ENCODE measurements around the gene GOT1. TPM values are rescaled to one million over a fixed set of nuclear protein-coding genes. Genes with fewer than 3 reads are reported as not detected.

GOT1 gene
- polyA plus RNA-seq, 3 donors, result 87.4 to 96.9 (median 92.5) TPM

- no peak for DNase-seq (ENCODE audit: low read depth in 3 of 3, low spot score in 2 of 3)
Observed at GRCh38 chr10:99435986-99436638, 5.7 kb upstream of the GOT1 start.

GRCh38 chr10:99433378-99434020, 3.1 kb upstream of the GOT1 start:
- no peak for DNase-seq (ENCODE audit: low read depth in 3 of 3, low spot score in 2 of 3)

- no peak for DNase-seq (ENCODE audit: low read depth in 3 of 3, low spot score in 2 of 3)
Observed at GRCh38 chr10:99432881-99433280, 2.5 kb upstream of the GOT1 start.

GRCh38 chr10:99432047-99432446, 1.6 kb upstream of the GOT1 start:
- no peak for DNase-seq (ENCODE audit: low read depth in 3 of 3, low spot score in 2 of 3)

- DNase-seq (ENCODE audit: low read depth in 3 of 3, low spot score in 2 of 3), result no peak
Observed at GRCh38 chr10:99431190-99431760, 851 bp upstream of the GOT1 start.

GRCh38 chr10:99430116-99430450, 341 bp downstream of the GOT1 start:
- DNase-seq (ENCODE audit: low read depth in 3 of 3, low spot score in 2 of 3), result no peak

- no peak for DNase-seq (ENCODE audit: low read depth in 3 of 3, low spot score in 2 of 3)
Observed at GRCh38 chr10:99429517-99430095, 818 bp downstream of the GOT1 start.

GRCh38 chr10:99427566-99428190, 2.7 kb downstream of the GOT1 start:
- no peak for DNase-seq (ENCODE audit: low read depth in 3 of 3, low spot score in 2 of 3)

GRCh38 chr10:99426689-99427088, 3.7 kb downstream of the GOT1 start:
- DNase-seq (ENCODE audit: low read depth in 3 of 3, low spot score in 2 of 3), result no peak

- no peak for DNase-seq (ENCODE audit: low read depth in 3 of 3, low spot score in 2 of 3)
Observed at GRCh38 chr10:99425204-99425603, 5.2 kb downstream of the GOT1 start.

- no peak for DNase-seq (ENCODE audit: low read depth in 3 of 3, low spot score in 2 of 3)
Observed at GRCh38 chr10:99424656-99425055, 5.8 kb downstream of the GOT1 start.

- no peak for DNase-seq (ENCODE audit: low read depth in 3 of 3, low spot score in 2 of 3)
Observed at GRCh38 chr10:99422529-99423096, 7.8 kb downstream of the GOT1 start.

GRCh38 chr10:99421233-99421739, 9.1 kb downstream of the GOT1 start:
- DNase-seq (ENCODE audit: low read depth in 3 of 3, low spot score in 2 of 3), result no peak

GRCh38 chr10:99419688-99420087, 10.7 kb downstream of the GOT1 start:
- DNase-seq (ENCODE audit: low read depth in 3 of 3, low spot score in 2 of 3), result no peak

- no peak for DNase-seq (ENCODE audit: low read depth in 3 of 3, low spot score in 2 of 3)
Observed at GRCh38 chr10:99418910-99419624, 11.4 kb downstream of the GOT1 start.

- no peak for DNase-seq (ENCODE audit: low read depth in 3 of 3, low spot score in 2 of 3)
Observed at GRCh38 chr10:99412099-99412498, 18.3 kb downstream of the GOT1 start.

GRCh38 chr10:99411546-99411945, 18.9 kb downstream of the GOT1 start:
- no peak for DNase-seq (ENCODE audit: low read depth in 3 of 3, low spot score in 2 of 3)

- DNase-seq (ENCODE audit: low read depth in 3 of 3, low spot score in 2 of 3), result no peak
Observed at GRCh38 chr10:99410876-99411275, 19.5 kb downstream of the GOT1 start.

GRCh38 chr10:99410146-99410545, 20.3 kb downstream of the GOT1 start:
- no peak for DNase-seq (ENCODE audit: low read depth in 3 of 3, low spot score in 2 of 3)

GRCh38 chr10:99406149-99406548, 24.3 kb downstream of the GOT1 start:
- no peak for DNase-seq (ENCODE audit: low read depth in 3 of 3, low spot score in 2 of 3)

Measured in right renal cortex interstitium (tissue), 3 donors.